AG04449 (cell line): ENCODE data around the gene BMP8B.

Experiments
- CTCF ChIA-PET: fragments of 350-600 bp; formaldehyde crosslinking; extraction: SDS; loops from one replicate; lab custom pipeline; 2021; ENCODE audit warnings: antibody characterized with exemption; lab: Yijun Ruan, JAX
- POLR2A ChIA-PET: fragments of 400-600, 350-600 bp; formaldehyde crosslinking; extraction: SDS; loops from one replicate; lab custom pipeline; 2020; ENCODE audit warnings: antibody characterized with exemption, inconsistent platforms; lab: Yijun Ruan, JAX
- DNase-seq: peaks from one replicate; pipeline ENCODE4 v3.0.0-alpha.2; 2010; ENCODE audit warnings: low read depth, low spot score
- H3K4me3 ChIP-seq: 2 replicates; pipeline ENCODE4 v1.5.1; 2011; ENCODE audit warnings: low read depth, mild to moderate bottlenecking, control low read depth, low read length
- TF ChIP-seq, protein P1 (sequence below): IDR thresholded peaks from one replicate; pipeline ENCODE4 v1.5.1; 2011; ENCODE audit warnings: mild to moderate bottlenecking, moderate library complexity, low read length, control low read depth, inconsistent platforms; ENCODE audit not compliant: insufficient read depth; ENCODE audit errors: missing control alignments

Gene BMP8B

DNA sequence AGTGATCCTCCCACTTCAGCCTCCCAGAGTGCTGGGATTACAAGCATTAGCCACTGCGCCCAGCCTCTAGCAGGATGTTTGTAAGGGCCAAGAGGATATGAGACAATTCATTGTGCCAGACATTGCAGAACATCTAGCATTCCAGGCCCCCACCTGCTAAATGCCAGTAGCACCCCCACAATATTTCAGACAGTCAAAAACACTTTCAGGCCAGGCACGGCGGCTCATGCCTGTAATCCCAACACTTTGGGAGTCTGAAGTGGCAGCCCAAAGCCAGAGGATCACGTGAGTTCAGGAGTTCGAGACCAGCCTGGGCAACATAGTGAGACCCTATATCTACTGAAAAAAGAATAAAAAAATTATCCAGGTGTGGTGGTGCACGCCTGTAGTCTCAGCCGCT lies 37.1 kb downstream of the BMP8B start:
- ChIA-PET CTCF (no interaction called here), POLR2A (no interaction called here)
- TF ChIP-seq, protein P1, sequence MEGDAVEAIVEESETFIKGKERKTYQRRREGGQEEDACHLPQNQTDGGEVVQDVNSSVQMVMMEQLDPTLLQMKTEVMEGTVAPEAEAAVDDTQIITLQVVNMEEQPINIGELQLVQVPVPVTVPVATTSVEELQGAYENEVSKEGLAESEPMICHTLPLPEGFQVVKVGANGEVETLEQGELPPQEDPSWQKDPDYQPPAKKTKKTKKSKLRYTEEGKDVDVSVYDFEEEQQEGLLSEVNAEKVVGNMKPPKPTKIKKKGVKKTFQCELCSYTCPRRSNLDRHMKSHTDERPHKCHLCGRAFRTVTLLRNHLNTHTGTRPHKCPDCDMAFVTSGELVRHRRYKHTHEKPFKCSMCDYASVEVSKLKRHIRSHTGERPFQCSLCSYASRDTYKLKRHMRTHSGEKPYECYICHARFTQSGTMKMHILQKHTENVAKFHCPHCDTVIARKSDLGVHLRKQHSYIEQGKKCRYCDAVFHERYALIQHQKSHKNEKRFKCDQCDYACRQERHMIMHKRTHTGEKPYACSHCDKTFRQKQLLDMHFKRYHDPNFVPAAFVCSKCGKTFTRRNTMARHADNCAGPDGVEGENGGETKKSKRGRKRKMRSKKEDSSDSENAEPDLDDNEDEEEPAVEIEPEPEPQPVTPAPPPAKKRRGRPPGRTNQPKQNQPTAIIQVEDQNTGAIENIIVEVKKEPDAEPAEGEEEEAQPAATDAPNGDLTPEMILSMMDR: no peak
- no peak overlapping the region for H3K4me3 ChIP-seq
- DNase-seq: no peak

DNA sequence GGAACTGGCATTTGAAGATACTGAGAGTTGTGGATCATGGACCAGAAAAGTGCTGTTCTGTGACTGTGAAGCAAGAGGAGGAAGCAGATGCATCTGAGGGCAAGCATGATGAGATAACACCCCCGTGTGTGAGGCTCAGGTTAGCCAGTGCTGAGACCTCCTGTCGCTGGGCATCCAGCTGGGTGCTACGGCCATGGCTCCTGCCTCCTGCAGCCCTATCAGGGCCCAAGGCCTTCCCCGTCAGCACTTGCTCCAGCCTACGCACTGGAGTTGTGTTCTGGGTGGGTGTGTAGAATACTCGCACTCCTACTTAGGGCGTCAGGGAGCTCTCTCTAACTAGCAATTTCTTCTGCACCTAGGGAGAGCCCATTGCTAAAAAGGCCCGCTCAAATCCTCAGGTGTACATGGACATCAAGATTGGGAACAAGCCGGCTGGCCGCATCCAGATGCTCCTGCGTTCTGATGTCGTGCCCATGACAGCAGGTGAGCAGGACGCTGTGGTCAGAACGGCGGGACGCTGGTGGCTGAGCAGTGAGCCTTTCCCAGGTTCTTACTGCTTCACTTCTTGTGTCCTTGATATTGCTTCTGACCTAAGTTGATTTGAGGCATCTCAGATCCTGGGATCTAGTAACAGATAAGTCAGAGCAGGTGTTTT lies 43.5 kb downstream of the BMP8B start:
- no peak for DNase-seq
- H3K4me3 ChIP-seq: no peak overlapping the region
- CTCF ChIA-PET: no interaction called here
- POLR2A ChIA-PET: no interaction called here
- TF ChIP-seq, protein P1: no peak

DNA sequence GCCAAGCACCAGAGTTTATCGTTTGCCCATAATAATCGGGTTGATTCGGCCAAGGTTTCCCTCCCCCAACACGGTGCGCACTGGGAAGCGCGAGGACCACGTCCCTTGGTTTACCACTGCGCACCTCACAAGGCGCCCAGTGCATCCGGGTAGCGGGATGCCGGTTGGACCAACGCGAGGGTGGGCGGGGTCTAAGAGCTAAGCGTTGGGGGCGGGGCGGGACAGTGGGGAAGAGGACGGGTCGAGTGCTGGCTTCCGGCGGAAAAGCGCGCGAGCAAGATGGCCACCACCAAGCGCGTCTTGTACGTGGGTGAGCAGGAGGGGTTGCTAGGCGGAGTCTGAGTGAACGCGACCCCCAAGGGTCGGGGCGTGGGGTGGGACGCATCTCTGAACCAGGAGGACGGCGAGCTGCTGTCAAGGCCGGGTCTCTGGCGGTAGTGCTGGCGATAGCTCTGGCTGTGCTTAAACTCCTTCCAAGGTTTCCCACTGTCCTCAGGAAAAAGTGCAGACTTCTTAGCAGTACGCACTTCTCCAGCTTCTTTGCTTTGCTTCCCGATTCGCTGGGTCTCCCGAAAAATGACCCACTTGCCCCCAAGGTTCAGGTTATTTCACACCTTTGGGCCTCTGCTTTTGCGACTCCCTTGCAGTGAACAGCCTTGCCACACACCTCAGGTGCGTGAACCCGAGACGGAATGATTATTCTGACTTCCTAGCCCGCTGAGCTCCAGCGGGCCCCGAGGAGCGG lies 49.9 kb downstream of the BMP8B start, which contains the start of gene PPIE:
PPIE (plus strand) TSS at position 261 of the 745 bp plus-strand sequence; CDS start at position 280, 19 bp downstream.
- TF ChIP-seq, protein P1: no peak
- ChIA-PET POLR2A (interaction anchor here (0.5 to 1.3 kb wide), 3 partner anchors 111 to 293 kb away, joined by 3 to 4 read pairs (median 3); no protein-coding TSS in a partner anchor), CTCF (interaction anchor here (0.7 to 1.8 kb wide), 7 partner anchors 11 to 200 kb away, joined by 3 to 6 read pairs (median 3); partner anchors contain the start of gene HPCAL4)
- no peak for DNase-seq
- peak within 1 kb of the TSS; percentile 85 for H3K4me3 ChIP-seq

DNA sequence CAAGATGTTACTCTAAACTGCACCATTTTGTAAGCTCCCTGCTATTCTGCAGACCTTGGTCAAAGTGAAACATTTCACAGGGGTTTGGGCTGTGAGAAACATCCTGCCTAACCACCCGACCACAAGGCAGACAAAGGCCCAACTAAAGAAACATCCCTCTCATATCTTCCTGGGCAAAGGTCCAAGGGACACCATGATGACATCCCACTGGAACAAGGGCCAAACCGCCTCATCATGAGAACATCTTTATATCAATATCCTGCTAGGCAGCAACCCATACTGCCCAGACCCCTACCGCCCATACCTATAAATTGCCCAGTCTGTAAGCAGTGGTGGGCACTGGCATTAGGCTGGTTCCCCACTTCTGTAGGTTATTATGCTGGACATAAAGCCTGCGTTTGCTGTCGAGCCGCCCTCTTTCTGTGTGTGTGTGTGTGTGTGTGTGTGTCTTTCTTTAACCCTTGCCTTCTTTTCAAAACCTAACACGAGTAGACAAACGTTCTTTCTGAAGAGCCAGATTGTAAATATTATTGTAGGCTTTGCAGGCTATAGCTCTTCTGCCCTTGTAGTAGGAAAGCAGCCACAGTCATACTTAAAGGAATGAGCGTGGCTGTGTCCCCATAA lies 51.0 kb downstream of the BMP8B start:
- peak; percentile 34 for DNase-seq
- ChIA-PET POLR2A (no interaction called here), CTCF (interaction anchor here (0.8 to 1.8 kb wide), 5 partner anchors 8 to 131 kb away, joined by 3 to 6 read pairs (median 3); partner anchors contain the start of gene HPCAL4)
- H3K4me3 ChIP-seq: no peak overlapping the region
- TF ChIP-seq, protein P1: no peak

DNA sequence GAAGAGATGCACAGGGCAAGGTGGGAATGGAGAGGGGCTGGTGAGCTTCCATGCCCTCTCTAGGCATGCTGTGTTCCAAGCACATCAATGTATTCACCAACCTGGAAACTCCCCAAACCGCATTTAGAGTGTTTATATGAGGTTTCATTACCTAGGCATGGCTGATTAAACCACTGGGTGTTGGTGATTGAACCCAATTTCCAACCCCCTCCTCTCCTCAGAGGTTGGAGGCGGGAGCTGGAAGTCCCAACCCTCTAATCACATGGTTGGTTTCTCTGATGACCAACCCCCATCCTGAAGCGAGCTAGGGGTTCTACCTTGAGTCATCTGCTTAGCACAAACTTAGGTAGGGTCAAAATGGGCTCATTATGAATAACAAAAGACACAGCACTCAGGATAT lies 52.9 kb downstream of the BMP8B start:
- H3K4me3 ChIP-seq: no peak overlapping the region
- ChIA-PET CTCF (interaction anchor here (1.1 kb wide), 1 partner anchor 131 kb away, joined by 4 read pairs; no protein-coding TSS in a partner anchor), POLR2A (no interaction called here)
- TF ChIP-seq, protein P1: no peak
- no peak for DNase-seq
